HepG2 (cell line): ENCODE measurements around the gene MYBPC2. TPM values are rescaled to one million over a fixed set of nuclear protein-coding genes. Genes with fewer than 3 reads are reported as not detected.

Experiments used
- CCAR2 ChIP-seq: fragments of 200-400 bp; formaldehyde crosslinking; optimal IDR thresholded peaks from 2 replicates; pipeline ENCODE3; 2018; ENCODE audit warnings: low read depth, mild to moderate bottlenecking, low read length, moderate library complexity
- CENPX ChIP-seq: sonication (generic); formaldehyde crosslinking; IDR thresholded peaks from 2 replicates; pipeline ENCODE4 v1.9.0; 2021; ENCODE audit warnings: mild to moderate bottlenecking, missing genetic modification reagents, moderate library complexity
- FOXP4 ChIP-seq: sonication (generic); formaldehyde crosslinking; IDR thresholded peaks from 2 replicates; pipeline ENCODE4 v1.4.0; 2020; ENCODE audit warnings: missing genetic modification reagents
- GPBP1L1 ChIP-seq: sonication (generic); formaldehyde crosslinking; IDR thresholded peaks from 2 replicates; pipeline ENCODE4 v1.5.0; 2020; ENCODE audit warnings: mild to moderate bottlenecking, missing genetic modification reagents
- RAD21 ChIP-seq: fragments of 450-650 bp; formaldehyde crosslinking; IDR thresholded peaks from 2 replicates; pipeline ENCODE4 v1.5.0; 2020; ENCODE audit warnings: mild to moderate bottlenecking
- TERF1 ChIP-seq: sonication (generic); formaldehyde crosslinking; IDR thresholded peaks from 2 replicates; pipeline ENCODE4 v1.8.0; 2022; ENCODE audit warnings: mild to moderate bottlenecking, missing genetic modification reagents, moderate library complexity
- TFDP2 ChIP-seq: sonication (generic); formaldehyde crosslinking; IDR thresholded peaks from 2 replicates; pipeline ENCODE4 v1.4.0; 2020; ENCODE audit warnings: missing genetic modification reagents
- ZKSCAN5 ChIP-seq: sonication (generic); formaldehyde crosslinking; IDR thresholded peaks from 2 replicates; pipeline ENCODE4 v1.5.1; 2020; ENCODE audit warnings: mild to moderate bottlenecking, missing genetic modification reagents
- ZNF143 ChIP-seq: sonication (generic); formaldehyde crosslinking; IDR thresholded peaks from 2 replicates; pipeline ENCODE4 v1.4.0; 2020; ENCODE audit warnings: missing genetic modification reagents
- ZNF275 ChIP-seq: sonication (generic); formaldehyde crosslinking; IDR thresholded peaks from 2 replicates; pipeline ENCODE4 v1.8.0; 2022; ENCODE audit warnings: missing genetic modification reagents, mild to moderate bottlenecking, inconsistent platforms, borderline replicate concordance
- ZNF446 ChIP-seq: sonication (generic); formaldehyde crosslinking; IDR thresholded peaks from 2 replicates; pipeline ENCODE4 v1.5.0; 2020; ENCODE audit warnings: mild to moderate bottlenecking, missing genetic modification reagents
- ZNF501 ChIP-seq: sonication (generic); formaldehyde crosslinking; IDR thresholded peaks from 2 replicates; pipeline ENCODE4 v1.5.1; 2020; ENCODE audit warnings: mild to moderate bottlenecking, moderate library complexity, missing genetic modification reagents
- ZNF513 ChIP-seq: sonication (generic); formaldehyde crosslinking; conservative IDR thresholded peaks from 2 replicates; pipeline ENCODE4 v1.5.0; 2020; ENCODE audit warnings: missing genetic modification reagents
- ZNF670 ChIP-seq: sonication (generic); formaldehyde crosslinking; IDR thresholded peaks from 2 replicates; pipeline ENCODE4 v1.8.0; 2022; ENCODE audit warnings: mild to moderate bottlenecking, missing genetic modification reagents, borderline replicate concordance
- ZNF724P ChIP-seq: sonication (generic); formaldehyde crosslinking; IDR thresholded peaks from 2 replicates; pipeline ENCODE4 v1.8.0; 2022; ENCODE audit warnings: missing genetic modification reagents, borderline replicate concordance
- ZNF766 ChIP-seq: sonication (generic); formaldehyde crosslinking; IDR thresholded peaks from 2 replicates; pipeline ENCODE4 v1.5.0; 2020; ENCODE audit warnings: missing genetic modification reagents, borderline replicate concordance
- ZSCAN5A ChIP-seq: sonication (generic); formaldehyde crosslinking; IDR thresholded peaks from 2 replicates; pipeline ENCODE4 v1.8.0; 2022; ENCODE audit warnings: mild to moderate bottlenecking, missing genetic modification reagents, borderline replicate concordance
- polyA plus RNA-seq, 8 experiments: library from polyadenylated mRNA; depleted of rRNA in 3 of 8; stranded (reverse) in 7 of 8; unstranded in 1 of 8; fragments of >200 nt; fragmentation: Illumina TruSeq in 4 of 8; extraction: Trizol in 4 of 8; gene quantifications; 2 replicates each; pipeline versions ENCODE4 v1.2.1 to v1.2.3, GENCODE V29; 2011 to 2016; ENCODE audit warnings: low read depth in 4 of 8, missing spikeins in 1 of 8, mixed read lengths in 1 of 8; ENCODE audit not compliant: insufficient read depth in 1 of 8
- total RNA-seq, 5 experiments: library from RNA; depleted of rRNA; stranded (reverse); fragments of >200 nt; fragmentation: Illumina TruSeq; extraction: Trizol; gene quantifications; 2 replicates each; pipeline ENCODE4 v1.2.3, GENCODE V29; 2016; ENCODE audit warnings: low read depth in 1 of 5

MYBPC2 gene
- total and polyA plus RNA-seq, 2 of the 13 experiments (the other 11 are each of a cell fraction or from before 2014, with no cell fraction given) = not detected

- TF ChIP-seq ZKSCAN5 (no peak), ZNF670 (CRISPR knock-in tag) (peak; percentile 86; the same call in 1 of the 2 replicates), FOXP4 (peak; percentile 34; the same call in 1 of the 2 replicates), CCAR2 (no peak), ZSCAN5A (CRISPR knock-in tag) (no peak), ZNF275 (CRISPR knock-in tag) (peak; percentile 46; the same call in 1 of the 2 replicates), RAD21 (CRISPR knock-in tag) (no peak), GPBP1L1 (no peak), ZNF766 (CRISPR knock-in tag) (0 out of 2 replicates have a peak, but pooled peaks have one; percentile 24), TFDP2 (CRISPR knock-in tag) (peak; percentile 99), CENPX (no peak), ZNF513 (CRISPR knock-in tag) (no peak), ZNF501 (CRISPR knock-in tag) (peak; percentile 38), TERF1 (CRISPR knock-in tag) (no peak), ZNF724P (CRISPR knock-in tag) (peak; percentile 9; the same call in 1 of the 2 replicates), ZNF143 (CRISPR knock-in tag) (peak; percentile 37; the same call in 1 of the 2 replicates), ZNF446 (CRISPR knock-in tag) (no peak)
These were observed 48.6 kb upstream of the MYBPC2 start, which contains the start of gene POLD1 (continued) for GRCh38 chr19:50383852-50384684.
